GM10847 (cell line): ENCODE results near the gene NRXN3.

Experiments used
- POLR2A ChIP-seq: IDR thresholded peaks from 2 replicates; pipeline ENCODE4 v1.6.1; 2011; ENCODE audit not compliant: insufficient read length; ENCODE audit errors: extremely low read depth

NRXN3 gene

DNA sequence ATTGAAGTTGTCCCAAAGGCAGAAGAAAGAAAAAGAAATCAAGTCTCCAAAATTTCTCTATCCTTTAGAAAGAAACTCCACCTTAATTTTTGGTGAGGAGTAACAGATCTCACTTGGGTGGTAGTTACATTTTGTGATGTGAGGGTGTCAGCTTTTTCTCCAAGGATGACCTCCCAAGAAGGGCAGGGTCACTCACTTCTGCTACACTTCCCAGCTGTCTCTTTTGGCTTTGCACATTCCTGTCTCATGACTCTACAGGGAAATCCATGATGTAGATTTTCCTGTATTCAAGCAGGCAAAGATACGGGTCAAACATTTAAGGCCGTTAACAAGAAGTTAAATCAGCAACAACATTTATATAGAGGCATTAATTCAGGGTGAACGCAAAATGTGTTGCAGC lies 1016.4 kb downstream of the NRXN3 start:
- TF ChIP-seq POLR2A = no peak

DNA sequence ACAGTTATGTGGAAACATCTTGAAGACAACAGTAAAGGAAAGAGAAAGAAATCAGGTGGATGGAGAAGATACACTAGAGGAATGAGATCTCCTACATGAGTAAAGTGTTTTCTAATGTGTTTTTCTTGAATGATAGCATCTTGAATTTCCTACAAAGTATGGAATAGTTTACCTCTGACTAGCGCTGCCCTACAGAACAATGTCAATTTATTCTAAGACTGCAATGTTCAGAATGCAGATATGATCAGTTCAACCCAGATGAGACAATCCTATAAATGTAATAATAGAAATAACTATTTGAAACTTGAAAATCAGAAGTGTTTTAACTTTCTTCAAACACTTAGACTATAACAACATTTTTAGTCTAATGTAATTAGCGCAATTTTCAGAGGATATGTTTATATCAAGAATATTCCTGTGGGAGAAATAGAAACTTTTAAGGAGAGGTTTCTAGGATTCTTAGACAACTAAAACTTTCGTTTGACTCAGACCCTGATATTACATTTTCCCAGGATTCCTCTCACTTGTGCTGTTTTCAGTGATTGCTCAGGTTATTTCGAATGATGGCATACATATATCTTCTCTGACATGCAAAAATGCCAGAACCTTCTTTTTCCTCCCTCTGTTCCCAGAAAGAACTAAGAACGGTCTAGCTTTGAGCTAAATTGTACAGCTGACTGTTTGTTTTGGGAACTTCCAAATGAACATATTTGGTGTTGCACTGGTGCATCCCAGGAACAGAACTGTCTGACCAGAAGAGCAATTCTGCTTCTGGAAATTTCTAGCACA lies 1023.7 kb downstream of the NRXN3 start:
- no peak for TF ChIP-seq POLR2A

DNA sequence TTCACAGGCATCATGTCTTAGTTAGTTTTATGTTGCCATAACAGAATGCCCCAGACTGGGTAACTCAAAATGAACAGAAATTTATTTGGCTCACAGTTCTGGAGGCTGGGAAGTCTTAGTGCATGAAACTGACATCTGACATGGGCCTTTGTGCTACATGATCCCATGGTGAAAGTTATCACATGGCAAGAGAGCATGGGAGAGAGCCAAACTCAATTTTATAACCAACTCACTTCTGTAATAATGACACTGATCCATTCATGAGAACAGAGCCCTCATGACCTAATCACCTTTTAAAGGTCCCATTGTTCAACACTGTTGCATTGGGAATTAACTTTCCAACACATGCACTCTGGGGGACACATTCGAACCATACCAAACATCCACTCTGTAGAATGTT lies 1026.0 kb downstream of the NRXN3 start:
- no peak for TF ChIP-seq POLR2A

DNA sequence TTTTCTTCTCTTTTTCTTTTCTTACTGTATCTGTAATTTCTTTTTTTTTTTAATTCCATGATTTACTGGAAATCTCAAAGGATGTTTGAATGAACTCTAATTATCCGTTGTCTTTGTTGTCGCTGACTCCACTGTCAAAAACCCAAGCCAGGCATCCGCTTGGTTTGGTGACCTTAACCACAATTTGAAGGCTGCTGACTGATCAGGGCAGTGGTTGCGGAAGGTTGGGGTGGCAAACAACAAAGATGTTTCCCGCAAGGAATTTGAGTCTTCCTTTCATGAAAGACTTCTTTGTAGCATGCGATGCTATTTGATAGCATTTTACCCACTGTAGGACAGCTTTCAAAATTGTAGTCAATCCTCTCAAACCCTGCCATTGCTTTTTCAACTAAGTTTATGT lies 1027.3 kb downstream of the NRXN3 start:
- TF ChIP-seq POLR2A = no peak

DNA sequence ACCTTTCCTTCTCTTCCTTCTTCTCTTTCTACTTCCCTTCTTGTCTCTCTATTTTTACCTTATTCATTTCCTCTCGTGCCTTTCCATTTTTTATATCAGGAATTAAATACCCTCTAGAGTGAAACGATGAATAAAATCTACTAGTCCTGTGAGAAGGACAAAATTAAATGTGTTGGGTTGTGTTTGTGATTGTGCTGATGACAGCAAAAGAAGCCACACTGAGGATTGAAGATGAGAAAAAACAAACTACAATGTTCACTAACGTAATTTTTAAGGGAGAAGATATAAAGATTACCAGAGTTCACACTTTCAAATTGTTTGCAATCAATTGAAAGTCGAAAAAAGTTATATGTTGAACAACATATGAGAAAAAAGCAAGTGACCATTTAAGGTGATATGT lies 1029.0 kb downstream of the NRXN3 start:
- no peak for TF ChIP-seq POLR2A

DNA sequence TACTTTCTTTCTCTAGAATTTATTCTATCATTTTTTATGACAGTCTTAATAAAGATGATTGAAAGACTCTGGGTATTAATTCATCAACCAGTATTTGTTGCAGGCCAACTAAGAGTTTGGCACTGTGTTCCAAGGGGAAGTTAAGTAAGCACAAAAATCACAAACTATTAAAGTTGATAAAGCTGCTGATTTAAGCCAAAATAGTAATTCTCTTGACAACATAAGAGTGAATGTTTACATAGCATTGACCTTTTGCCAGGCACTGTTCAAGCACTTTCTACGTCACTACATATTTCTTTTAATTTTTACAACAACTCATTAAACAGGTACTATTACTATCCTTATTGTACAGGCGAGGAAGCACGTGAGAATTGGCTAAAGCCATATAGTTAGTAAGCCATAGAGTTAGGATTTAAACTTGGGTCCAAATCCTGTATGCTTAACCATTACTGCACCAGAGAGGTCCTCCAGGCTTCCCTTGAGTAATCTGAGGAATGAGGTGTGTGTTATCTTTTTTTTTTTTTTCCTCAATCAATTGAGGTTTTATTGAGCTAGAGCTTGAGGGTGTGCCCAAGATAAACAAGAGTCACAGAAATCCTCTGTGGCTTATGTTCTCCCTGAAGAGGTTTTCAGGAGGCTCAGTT lies 1031.5 kb downstream of the NRXN3 start:
- TF ChIP-seq POLR2A = no peak

DNA sequence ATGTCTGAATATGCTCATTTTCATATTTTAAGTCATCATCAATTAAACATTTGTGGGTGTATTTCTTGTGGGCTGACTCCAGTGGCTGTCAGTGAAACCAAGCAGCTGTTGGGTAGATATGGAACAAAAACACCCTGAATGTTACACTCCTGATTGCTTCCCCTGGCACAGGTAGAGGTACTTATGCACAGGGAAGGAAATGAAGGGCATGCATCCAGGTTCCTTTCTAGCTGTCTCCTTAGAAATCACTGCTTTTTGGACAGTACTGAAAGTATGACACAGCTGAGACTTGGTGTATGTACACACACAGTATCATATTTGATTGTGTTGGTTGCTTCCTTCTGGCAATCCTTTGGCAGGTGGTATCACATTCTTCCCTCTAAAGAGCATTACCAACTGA lies 1034.4 kb downstream of the NRXN3 start:
- no peak for TF ChIP-seq POLR2A

DNA sequence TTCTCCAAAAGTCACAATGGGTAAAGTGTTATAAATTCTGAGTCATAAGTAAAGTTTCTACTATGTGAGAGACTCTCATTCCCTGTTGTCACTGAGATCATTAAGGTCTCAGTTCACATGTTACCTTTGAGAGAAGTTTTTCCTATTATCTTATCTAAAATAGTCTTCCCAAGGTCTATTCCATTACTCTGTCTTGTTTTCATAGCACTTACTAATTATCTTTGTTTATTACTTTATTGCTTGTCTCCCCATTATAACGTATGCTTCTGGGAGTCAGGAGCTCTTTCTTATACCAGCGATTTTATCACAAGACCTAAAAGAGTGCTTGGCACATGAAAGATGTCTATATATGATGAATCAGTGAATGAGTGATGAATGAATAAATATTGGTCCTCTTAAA lies 1039.2 kb downstream of the NRXN3 start:
- no peak for TF ChIP-seq POLR2A

DNA sequence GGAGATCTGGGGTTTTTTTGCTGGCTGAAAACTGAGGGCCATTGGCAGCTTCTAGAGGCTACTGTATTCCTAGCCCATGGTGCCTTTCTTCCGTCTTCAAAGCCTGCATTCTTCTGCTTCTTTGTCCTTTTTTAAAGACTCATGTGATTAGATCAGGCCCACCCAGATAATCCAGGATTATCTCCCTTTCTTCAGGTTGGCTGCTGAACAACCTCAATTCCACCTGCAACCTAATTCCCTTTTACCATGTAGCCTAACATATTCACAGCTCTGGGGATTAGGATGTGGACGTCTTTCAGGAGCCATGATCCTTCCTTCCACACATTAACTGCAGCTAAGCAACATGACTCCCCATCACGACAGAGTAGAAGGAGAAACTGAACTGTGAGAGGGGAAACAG lies 1055.6 kb downstream of the NRXN3 start:
- no peak for TF ChIP-seq POLR2A

DNA sequence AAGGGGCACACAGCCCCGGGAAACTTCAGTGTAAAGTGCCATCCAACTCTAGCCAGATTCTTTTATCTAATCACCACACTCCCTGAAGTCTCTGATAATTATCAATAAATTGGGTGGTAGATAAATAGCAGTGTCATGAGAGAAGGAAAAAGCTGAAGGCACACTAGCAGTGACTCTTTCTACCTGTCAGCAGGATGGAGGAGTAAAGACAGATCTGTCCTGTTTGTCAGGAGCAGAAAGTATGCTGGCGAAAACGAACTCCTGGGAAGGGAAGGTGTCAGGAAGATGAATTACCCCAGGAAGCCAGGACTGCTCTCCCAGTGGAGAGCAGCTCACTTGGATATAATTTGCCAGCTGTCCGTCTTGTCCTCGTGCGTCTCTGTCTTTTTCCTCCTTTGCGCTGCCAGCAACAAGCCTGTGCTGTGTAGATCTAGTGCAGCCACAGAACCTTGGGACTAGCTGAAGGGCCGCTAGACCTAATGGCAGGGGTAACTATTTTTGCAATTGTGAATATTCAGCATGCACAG lies 1059.3 kb downstream of the NRXN3 start:
- TF ChIP-seq POLR2A = no peak

DNA sequence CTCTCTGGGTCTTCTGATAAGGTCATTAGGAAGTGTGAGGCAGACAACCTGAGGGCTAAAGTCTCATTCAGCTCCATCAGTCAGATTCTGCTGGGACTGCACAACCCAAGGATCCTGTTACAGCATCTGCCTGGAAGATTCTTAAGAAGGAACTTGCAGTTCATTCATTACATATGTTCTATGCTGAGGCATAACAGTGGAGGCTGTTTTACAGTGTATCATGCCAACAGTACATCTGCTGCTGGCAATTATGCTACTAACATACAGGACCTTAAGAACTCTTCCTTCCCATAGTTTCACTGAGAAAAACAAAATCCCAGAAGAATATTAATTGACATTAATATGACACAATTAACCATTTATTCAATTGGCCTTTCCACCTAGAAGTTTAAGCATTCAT lies 1072.5 kb downstream of the NRXN3 start:
- TF ChIP-seq POLR2A = no peak

DNA sequence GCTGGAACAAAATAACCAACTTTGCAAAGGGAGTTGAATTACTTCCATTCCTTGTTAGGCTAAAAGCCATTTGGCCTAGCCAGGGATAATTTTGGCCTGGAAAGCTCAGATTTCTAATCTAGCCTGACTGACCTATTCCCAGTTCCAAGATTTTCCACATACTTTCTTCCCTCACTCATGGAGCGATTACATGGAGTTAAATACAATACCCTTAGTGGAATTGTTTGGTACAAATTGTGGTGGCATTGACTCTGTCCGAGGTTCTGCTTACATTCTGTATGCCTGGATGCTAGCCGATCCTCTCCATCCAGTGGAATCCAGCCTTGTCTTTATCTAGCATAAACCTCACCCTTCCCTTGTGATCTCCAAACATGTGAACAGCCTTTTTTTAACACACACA lies 1076.0 kb downstream of the NRXN3 start:
- no peak for TF ChIP-seq POLR2A

DNA sequence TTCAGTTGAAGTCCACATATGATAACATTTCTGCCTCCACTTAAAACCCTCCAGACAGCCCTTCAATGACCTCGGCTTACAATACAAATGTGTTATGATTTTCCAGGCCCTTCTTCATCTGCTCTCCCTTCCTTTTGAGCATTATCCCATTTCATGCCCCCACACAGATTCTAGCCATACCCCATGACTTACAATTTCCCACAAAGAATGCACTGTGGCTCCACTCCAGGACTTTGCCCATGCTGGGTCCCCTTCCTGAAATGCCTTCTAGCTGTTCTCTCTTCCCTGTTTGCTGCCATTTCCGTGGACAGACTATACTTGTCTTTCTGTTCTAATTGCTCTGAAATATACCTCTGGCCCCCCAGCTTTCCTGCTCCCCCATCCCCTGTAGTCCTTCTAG lies 1078.0 kb downstream of the NRXN3 start:
- no peak for TF ChIP-seq POLR2A

DNA sequence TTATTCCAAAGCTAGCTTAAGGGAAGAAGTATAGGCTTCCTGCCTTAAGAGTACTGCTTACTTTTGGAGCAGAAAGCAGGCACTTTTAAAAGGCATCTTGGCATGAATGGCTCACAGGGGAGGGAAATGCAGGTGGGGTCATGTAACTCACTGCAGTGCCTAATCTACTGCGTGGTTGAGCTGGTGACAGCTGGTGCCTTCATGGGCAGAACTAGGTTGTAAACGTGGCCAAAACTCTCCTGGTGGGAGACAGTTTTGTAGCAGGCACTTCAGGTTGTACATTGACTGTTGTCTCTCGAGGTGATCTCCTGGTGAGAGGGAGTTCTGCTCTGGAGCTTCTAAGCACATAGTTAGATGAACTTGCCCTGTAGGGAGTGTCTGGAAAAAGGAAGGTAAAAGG lies 1078.6 kb downstream of the NRXN3 start:
- TF ChIP-seq POLR2A = no peak

DNA sequence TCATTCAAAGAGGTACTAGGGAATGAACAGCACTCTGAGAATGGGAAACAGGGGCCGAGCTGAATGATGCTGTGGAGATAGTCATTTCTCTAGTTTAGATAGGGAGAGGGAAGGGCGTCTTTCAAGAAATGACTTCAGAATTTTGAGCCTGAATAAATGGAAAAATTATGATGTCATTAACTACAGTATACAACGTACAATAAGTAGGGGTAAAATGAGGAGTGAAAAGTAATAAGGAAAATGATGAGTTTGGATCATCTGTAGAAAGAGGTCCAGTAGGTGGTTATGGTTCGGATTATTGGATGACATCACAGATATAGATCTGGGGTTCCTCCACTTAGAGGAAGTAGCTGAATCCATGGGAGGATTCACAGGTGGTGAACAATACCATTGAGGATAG lies 1081.1 kb downstream of the NRXN3 start:
- no peak for TF ChIP-seq POLR2A

DNA sequence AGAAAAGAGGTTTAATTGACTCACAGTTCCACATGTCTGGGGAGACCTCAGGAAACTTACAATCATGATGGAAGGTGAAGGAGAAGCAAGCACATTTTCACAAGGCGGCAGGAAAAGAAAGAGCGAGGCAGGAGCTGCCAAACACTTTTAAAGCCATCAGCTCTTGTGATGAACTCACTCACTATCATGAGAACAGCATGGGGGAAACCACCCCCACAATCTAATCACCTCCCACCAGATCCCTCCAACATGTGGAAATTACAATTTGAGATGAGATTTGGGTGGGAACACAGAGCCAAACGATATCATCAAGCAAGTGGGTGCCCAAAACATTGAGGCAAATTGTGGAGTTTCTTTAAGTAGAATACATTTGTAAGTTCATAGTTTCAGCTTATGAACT lies 1083.4 kb downstream of the NRXN3 start:
- TF ChIP-seq POLR2A = no peak
